Activated naive CD4-positive, alpha-beta T cell treated with anti-CD3 and anti-CD28 coated beads, Interleukin-2, amount 10 ng/mL, durations not matched to agents 7 days and 5 days (primary cell): ENCODE measurements around the gene TMBIM6.
"Not testable (repeated sequence)": the region's sequence is repeated elsewhere in the genome, so short reads cannot be mapped to it uniquely, and the experiment has no call there.

Experiments used
- CTCF ChIA-PET: fragments of 350-600 bp; sonication (Branson Sonifier 250); formaldehyde crosslinking; loops from one replicate; lab custom pipeline; 2021; ENCODE audit warnings: antibody characterized with exemption; lab: Charles Lee
- DNase-seq: peaks from one replicate; pipeline ENCODE4 v3.0.0-alpha.2; 2020
- H3K27ac Mint-ChIP-seq: one replicate; pipeline ENCODE4 v1.8.0; 2021; ENCODE audit warnings: mild to moderate bottlenecking, moderate library complexity, mixed read lengths
- H3K27me3 Mint-ChIP-seq: one replicate; pipeline ENCODE4 v1.8.0; 2021; ENCODE audit warnings: mild to moderate bottlenecking, mixed read lengths
- H3K36me3 Mint-ChIP-seq: one replicate; pipeline ENCODE4 v1.8.0; 2021; ENCODE audit warnings: mixed read lengths
- H3K4me1 Mint-ChIP-seq: one replicate; pipeline ENCODE4 v1.8.0; 2021; ENCODE audit warnings: mixed read lengths
- H3K4me3 Mint-ChIP-seq: one replicate; pipeline ENCODE4 v1.8.0; 2021; ENCODE audit warnings: mild to moderate bottlenecking, moderate library complexity, mixed read lengths
- H3K9me3 Mint-ChIP-seq: one replicate; pipeline ENCODE4 v1.8.0; 2021; ENCODE audit warnings: mixed read lengths

TMBIM6 gene

GRCh38 chr12:49707128-49707811 is 34.1 kb upstream of the TMBIM6 start, which contains the start of gene FMNL3:
TSS of gene FMNL3 (minus strand) at chr12:49707405. CDS start at chr12:49707180, 225 bp downstream.
- H3K9me3 Mint-ChIP-seq: no peaks in the 10 kb centered on the region
- H3K27me3 Mint-ChIP-seq: peaks cover 44% of the 10 kb centered on the region
- peak within 1 kb of the TSS; percentile 92 for H3K4me3 Mint-ChIP-seq
- CTCF ChIA-PET: interaction anchor here (0.6 to 14.0 kb wide), 17 partner anchors 9 to 851 kb away, joined by 3 to 370 read pairs (median 4); partner anchors contain the start of gene TMBIM6
- H3K4me1 Mint-ChIP-seq: peaks cover 43% of the 10 kb centered on the region
- DNase-seq: peak; percentile 98
- H3K27ac Mint-ChIP-seq: peak within 1 kb of the TSS; percentile 66
- H3K36me3 Mint-ChIP-seq: peaks cover 11% of the 10 kb centered on the region

GRCh38 chr12:49707812-49708147 is 33.6 kb upstream of the TMBIM6 start:
- CTCF ChIA-PET: interaction anchor here (0.7 to 14.0 kb wide), 15 partner anchors 9 to 852 kb away, joined by 3 to 370 read pairs (median 5); partner anchors contain the start of gene TMBIM6
- peaks cover 11% of the 10 kb centered on the region for H3K36me3 Mint-ChIP-seq
- peaks cover 47% of the 10 kb centered on the region for H3K27me3 Mint-ChIP-seq
- no peaks in the 10 kb centered on the region for H3K9me3 Mint-ChIP-seq
- no peak for DNase-seq
- peaks cover 38% of the 10 kb centered on the region for H3K4me1 Mint-ChIP-seq
- peak overlapping the region; percentile 66 for H3K4me3 Mint-ChIP-seq
- H3K27ac Mint-ChIP-seq: peak overlapping the region; percentile 1

GRCh38 chr12:49708851-49709250 is 32.5 kb upstream of the TMBIM6 start:
- CTCF ChIA-PET: interaction anchor here (0.6 to 14.0 kb wide), 14 partner anchors 8 to 431 kb away, joined by 3 to 370 read pairs (median 5); partner anchors contain the start of gene TMBIM6
- H3K27ac Mint-ChIP-seq: no peak overlapping the region

GRCh38 chr12:49713952-49714351 is 27.4 kb upstream of the TMBIM6 start:
- CTCF ChIA-PET: interaction anchor here (2.4 to 14.0 kb wide), 3 partner anchors 65 to 78 kb away, joined by 12 to 370 read pairs (median 152); no protein-coding TSS in a partner anchor
- H3K4me1 Mint-ChIP-seq, H3K4me3 Mint-ChIP-seq, H3K27ac Mint-ChIP-seq, DNase-seq, H3K36me3 Mint-ChIP-seq, H3K9me3 Mint-ChIP-seq: not testable (repeated sequence)
- peaks cover 66% of the 10 kb centered on the region for H3K27me3 Mint-ChIP-seq

More at GRCh38 chr12:49708851-49709250, 32.5 kb upstream of the TMBIM6 start:
- H3K4me3 Mint-ChIP-seq: no peak overlapping the region
- peaks cover 27% of the 10 kb centered on the region for H3K4me1 Mint-ChIP-seq
- DNase-seq: no peak
- H3K36me3 Mint-ChIP-seq: peaks cover 9% of the 10 kb centered on the region
- H3K9me3 Mint-ChIP-seq: no peaks in the 10 kb centered on the region
- peaks cover 48% of the 10 kb centered on the region for H3K27me3 Mint-ChIP-seq

GRCh38 chr12:49716553-49716952 is 24.8 kb upstream of the TMBIM6 start:
- no peak overlapping the region for H3K27ac Mint-ChIP-seq
- DNase-seq: no peak
- peaks cover 60% of the 10 kb centered on the region for H3K27me3 Mint-ChIP-seq
- H3K9me3 Mint-ChIP-seq: no peaks in the 10 kb centered on the region
- CTCF ChIA-PET: interaction anchor here (0.6 to 2.4 kb wide), 6 partner anchors 8 to 212 kb away, joined by 3 to 12 read pairs (median 4); no protein-coding TSS in a partner anchor
- no peaks in the 10 kb centered on the region for H3K36me3 Mint-ChIP-seq
- H3K4me3 Mint-ChIP-seq: no peak overlapping the region
- H3K4me1 Mint-ChIP-seq: no peaks in the 10 kb centered on the region

- CTCF ChIA-PET: interaction anchor here (0.8 to 2.2 kb wide), 2 partner anchors 12 to 60 kb away, joined by 3 to 9 read pairs; no protein-coding TSS in a partner anchor
- not testable (repeated sequence) for H3K4me3 Mint-ChIP-seq, H3K9me3 Mint-ChIP-seq, H3K36me3 Mint-ChIP-seq, DNase-seq, H3K27ac Mint-ChIP-seq, H3K4me1 Mint-ChIP-seq
- peaks cover 49% of the 10 kb centered on the region for H3K27me3 Mint-ChIP-seq
Observed at GRCh38 chr12:49717800-49718199, 23.6 kb upstream of the TMBIM6 start.

- H3K4me3 Mint-ChIP-seq: no peak overlapping the region
- no peak for DNase-seq
- no peaks in the 10 kb centered on the region for H3K9me3 Mint-ChIP-seq
- CTCF ChIA-PET: interaction anchor here (0.7 to 1.4 kb wide), 2 partner anchors 11 to 57 kb away, joined by 3 to 5 read pairs; no protein-coding TSS in a partner anchor
- H3K27ac Mint-ChIP-seq: no peak overlapping the region
- no peaks in the 10 kb centered on the region for H3K4me1 Mint-ChIP-seq
- H3K36me3 Mint-ChIP-seq: no peaks in the 10 kb centered on the region
- H3K27me3 Mint-ChIP-seq: peaks cover 42% of the 10 kb centered on the region
Observed at GRCh38 chr12:49720214-49720613, 21.1 kb upstream of the TMBIM6 start.

GRCh38 chr12:49721355-49721754 is 20.0 kb upstream of the TMBIM6 start:
- peaks cover 36% of the 10 kb centered on the region for H3K27me3 Mint-ChIP-seq
- H3K9me3 Mint-ChIP-seq, H3K36me3 Mint-ChIP-seq, DNase-seq, H3K4me1 Mint-ChIP-seq, H3K4me3 Mint-ChIP-seq, H3K27ac Mint-ChIP-seq: not testable (repeated sequence)
- CTCF ChIA-PET: interaction anchor here (1.4 kb wide), 1 partner anchor 13 kb away, joined by 5 read pairs; no protein-coding TSS in a partner anchor

- H3K36me3 Mint-ChIP-seq: no peaks in the 10 kb centered on the region
- H3K4me1 Mint-ChIP-seq: no peaks in the 10 kb centered on the region
- no peaks in the 10 kb centered on the region for H3K9me3 Mint-ChIP-seq
- H3K4me3 Mint-ChIP-seq: no peak overlapping the region
- CTCF ChIA-PET: interaction anchor here (0.9 kb wide), 1 partner anchor 92 kb away, joined by 3 read pairs; no protein-coding TSS in a partner anchor
- no peak for DNase-seq
- H3K27me3 Mint-ChIP-seq: peaks cover 18% of the 10 kb centered on the region
- no peak overlapping the region for H3K27ac Mint-ChIP-seq
Observed at GRCh38 chr12:49728446-49728845, 12.9 kb upstream of the TMBIM6 start.

- no peaks in the 10 kb centered on the region for H3K9me3 Mint-ChIP-seq
- no peaks in the 10 kb centered on the region for H3K36me3 Mint-ChIP-seq
Observed at GRCh38 chr12:49730050-49730449, 11.3 kb upstream of the TMBIM6 start.

GRCh38 chr12:49730568-49731101 is 10.7 kb upstream of the TMBIM6 start:
- CTCF ChIA-PET: no interaction called here
- no peak overlapping the region for H3K4me3 Mint-ChIP-seq
- no peaks in the 10 kb centered on the region for H3K9me3 Mint-ChIP-seq
- DNase-seq: no peak
- H3K27ac Mint-ChIP-seq: no peak overlapping the region
- H3K36me3 Mint-ChIP-seq: no peaks in the 10 kb centered on the region
- peaks cover 4% of the 10 kb centered on the region for H3K4me1 Mint-ChIP-seq
- H3K27me3 Mint-ChIP-seq: peaks cover 28% of the 10 kb centered on the region

More at GRCh38 chr12:49730050-49730449, 11.3 kb upstream of the TMBIM6 start:
- Mint-ChIP-seq H3K27me3 (peaks cover 28% of the 10 kb centered on the region), H3K4me3 (no peak overlapping the region), H3K4me1 (peaks cover 3% of the 10 kb centered on the region), H3K27ac (no peak overlapping the region)
- DNase-seq: no peak
- CTCF ChIA-PET: no interaction called here

GRCh38 chr12:49733219-49734017 is 7.9 kb upstream of the TMBIM6 start:
- CTCF ChIA-PET: interaction anchor here (1.2 kb wide), 1 partner anchor 27 kb away, joined by 4 read pairs; no protein-coding TSS in a partner anchor
- no peak overlapping the region for H3K4me3 Mint-ChIP-seq
- no peaks in the 10 kb centered on the region for H3K9me3 Mint-ChIP-seq
- no peaks in the 10 kb centered on the region for H3K36me3 Mint-ChIP-seq
- no peak for DNase-seq
- peaks cover 4% of the 10 kb centered on the region for H3K4me1 Mint-ChIP-seq
- peak overlapping the region; percentile 17 for H3K27ac Mint-ChIP-seq
- peaks cover 31% of the 10 kb centered on the region for H3K27me3 Mint-ChIP-seq

GRCh38 chr12:49734900-49735299 is 6.5 kb upstream of the TMBIM6 start:
- H3K27ac Mint-ChIP-seq, H3K9me3 Mint-ChIP-seq, H3K4me1 Mint-ChIP-seq, DNase-seq, H3K36me3 Mint-ChIP-seq, CTCF ChIA-PET, H3K4me3 Mint-ChIP-seq: not testable (repeated sequence)
- peaks cover 31% of the 10 kb centered on the region for H3K27me3 Mint-ChIP-seq
